ENCODE measurements around the gene EFL1.
"Not testable (repeated sequence)": the region's sequence is repeated elsewhere in the genome, so short reads cannot be mapped to it uniquely, and the experiment has no call there.

DNA sequence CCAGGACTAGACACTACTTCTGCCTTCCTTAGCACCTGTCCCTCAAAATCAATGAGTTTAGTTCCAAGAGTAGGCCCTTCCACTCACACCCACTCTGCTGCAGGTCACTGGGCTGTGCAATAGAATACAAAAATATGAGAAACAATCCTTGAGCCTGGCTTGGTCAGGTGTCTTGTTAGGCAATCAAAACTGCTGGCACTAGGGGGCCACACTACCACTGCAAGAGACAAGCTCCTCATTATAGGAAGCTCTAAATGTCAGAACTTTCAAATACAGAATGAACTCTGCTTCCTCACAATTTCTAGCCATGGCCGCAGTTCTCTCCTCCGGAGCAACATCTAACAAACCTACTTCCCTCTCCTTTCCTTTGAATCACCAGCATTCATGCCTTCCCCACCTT is 41.0 kb downstream of the EFL1 start:
- not testable (repeated sequence) for TF ChIP-seq POLR2A (IDR thresholded peaks at IDR 0.05)
- TF ChIP-seq, protein P1, sequence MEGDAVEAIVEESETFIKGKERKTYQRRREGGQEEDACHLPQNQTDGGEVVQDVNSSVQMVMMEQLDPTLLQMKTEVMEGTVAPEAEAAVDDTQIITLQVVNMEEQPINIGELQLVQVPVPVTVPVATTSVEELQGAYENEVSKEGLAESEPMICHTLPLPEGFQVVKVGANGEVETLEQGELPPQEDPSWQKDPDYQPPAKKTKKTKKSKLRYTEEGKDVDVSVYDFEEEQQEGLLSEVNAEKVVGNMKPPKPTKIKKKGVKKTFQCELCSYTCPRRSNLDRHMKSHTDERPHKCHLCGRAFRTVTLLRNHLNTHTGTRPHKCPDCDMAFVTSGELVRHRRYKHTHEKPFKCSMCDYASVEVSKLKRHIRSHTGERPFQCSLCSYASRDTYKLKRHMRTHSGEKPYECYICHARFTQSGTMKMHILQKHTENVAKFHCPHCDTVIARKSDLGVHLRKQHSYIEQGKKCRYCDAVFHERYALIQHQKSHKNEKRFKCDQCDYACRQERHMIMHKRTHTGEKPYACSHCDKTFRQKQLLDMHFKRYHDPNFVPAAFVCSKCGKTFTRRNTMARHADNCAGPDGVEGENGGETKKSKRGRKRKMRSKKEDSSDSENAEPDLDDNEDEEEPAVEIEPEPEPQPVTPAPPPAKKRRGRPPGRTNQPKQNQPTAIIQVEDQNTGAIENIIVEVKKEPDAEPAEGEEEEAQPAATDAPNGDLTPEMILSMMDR (IDR thresholded peaks at IDR 0.05): peak in 7 of 12 donors; percentile 9 to 27 (median 23)

All from heart left ventricle (tissue), 13 donors.